HEK293 (cell line): ENCODE results near the gene MLPH.

Experiments used
- TF ChIP-seq, protein P1 (sequence below): fragments of 450-650 bp; formaldehyde crosslinking; IDR thresholded peaks from 2 replicates; pipeline ENCODE4 v1.5.1; 2017; ENCODE audit warnings: missing biosample characterization, missing genetic modification characterization
- TF ChIP-seq, protein P2 (sequence below): fragments of 450-650 bp; formaldehyde crosslinking; IDR thresholded peaks from 2 replicates; pipeline ENCODE4 v1.5.1; 2016; ENCODE audit warnings: missing biosample characterization, missing genetic modification characterization

DNA sequence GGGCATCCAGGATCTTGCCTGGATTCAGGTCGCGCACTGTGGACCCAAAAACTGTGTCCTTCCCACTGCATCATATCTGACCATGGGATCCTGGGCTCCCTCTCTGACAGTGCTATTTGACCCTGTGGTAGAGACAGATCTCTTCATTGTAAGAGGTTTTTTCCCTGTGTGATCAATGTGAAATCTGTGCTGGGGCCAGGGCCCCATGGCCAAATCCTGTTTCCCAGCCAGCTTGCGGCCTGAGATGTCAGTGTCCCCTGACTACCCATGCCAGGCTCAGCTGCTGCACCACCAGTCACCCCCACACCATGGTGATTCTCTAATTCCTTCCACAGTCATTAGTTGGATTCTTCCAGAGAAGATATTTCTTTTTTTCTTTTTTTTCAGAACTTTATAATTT lies 82.8 kb downstream of the MLPH start:
- TF ChIP-seq, protein P1, sequence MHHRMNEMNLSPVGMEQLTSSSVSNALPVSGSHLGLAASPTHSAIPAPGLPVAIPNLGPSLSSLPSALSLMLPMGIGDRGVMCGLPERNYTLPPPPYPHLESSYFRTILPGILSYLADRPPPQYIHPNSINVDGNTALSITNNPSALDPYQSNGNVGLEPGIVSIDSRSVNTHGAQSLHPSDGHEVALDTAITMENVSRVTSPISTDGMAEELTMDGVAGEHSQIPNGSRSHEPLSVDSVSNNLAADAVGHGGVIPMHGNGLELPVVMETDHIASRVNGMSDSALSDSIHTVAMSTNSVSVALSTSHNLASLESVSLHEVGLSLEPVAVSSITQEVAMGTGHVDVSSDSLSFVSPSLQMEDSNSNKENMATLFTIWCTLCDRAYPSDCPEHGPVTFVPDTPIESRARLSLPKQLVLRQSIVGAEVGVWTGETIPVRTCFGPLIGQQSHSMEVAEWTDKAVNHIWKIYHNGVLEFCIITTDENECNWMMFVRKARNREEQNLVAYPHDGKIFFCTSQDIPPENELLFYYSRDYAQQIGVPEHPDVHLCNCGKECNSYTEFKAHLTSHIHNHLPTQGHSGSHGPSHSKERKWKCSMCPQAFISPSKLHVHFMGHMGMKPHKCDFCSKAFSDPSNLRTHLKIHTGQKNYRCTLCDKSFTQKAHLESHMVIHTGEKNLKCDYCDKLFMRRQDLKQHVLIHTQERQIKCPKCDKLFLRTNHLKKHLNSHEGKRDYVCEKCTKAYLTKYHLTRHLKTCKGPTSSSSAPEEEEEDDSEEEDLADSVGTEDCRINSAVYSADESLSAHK (tag by site-specific recombination): no peak
- TF ChIP-seq, protein P2, sequence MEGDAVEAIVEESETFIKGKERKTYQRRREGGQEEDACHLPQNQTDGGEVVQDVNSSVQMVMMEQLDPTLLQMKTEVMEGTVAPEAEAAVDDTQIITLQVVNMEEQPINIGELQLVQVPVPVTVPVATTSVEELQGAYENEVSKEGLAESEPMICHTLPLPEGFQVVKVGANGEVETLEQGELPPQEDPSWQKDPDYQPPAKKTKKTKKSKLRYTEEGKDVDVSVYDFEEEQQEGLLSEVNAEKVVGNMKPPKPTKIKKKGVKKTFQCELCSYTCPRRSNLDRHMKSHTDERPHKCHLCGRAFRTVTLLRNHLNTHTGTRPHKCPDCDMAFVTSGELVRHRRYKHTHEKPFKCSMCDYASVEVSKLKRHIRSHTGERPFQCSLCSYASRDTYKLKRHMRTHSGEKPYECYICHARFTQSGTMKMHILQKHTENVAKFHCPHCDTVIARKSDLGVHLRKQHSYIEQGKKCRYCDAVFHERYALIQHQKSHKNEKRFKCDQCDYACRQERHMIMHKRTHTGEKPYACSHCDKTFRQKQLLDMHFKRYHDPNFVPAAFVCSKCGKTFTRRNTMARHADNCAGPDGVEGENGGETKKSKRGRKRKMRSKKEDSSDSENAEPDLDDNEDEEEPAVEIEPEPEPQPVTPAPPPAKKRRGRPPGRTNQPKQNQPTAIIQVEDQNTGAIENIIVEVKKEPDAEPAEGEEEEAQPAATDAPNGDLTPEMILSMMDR: no peak
